GM18499 (cell line): ENCODE data around the gene UBAC2.
"Not testable (repeated sequence)": the region's sequence is repeated elsewhere in the genome, so short reads cannot be mapped to it uniquely, and the experiment has no call there.

ENCODE experiments used
- ATAC-seq: cut with Tn5 transposase; IDR thresholded peaks from one replicate; pipeline ENCODE4 v1.9.1; 2021; ENCODE audit warnings: moderate number of reproducible peaks; ENCODE audit not compliant: insufficient read depth, unreplicated experiment

UBAC2 gene

GRCh38 chr13:99230991-99231390 lies 30.3 kb downstream of the UBAC2 start:
- ATAC-seq = no peak

GRCh38 chr13:99231721-99232120 lies 31.1 kb downstream of the UBAC2 start:
- no peak for ATAC-seq

GRCh38 chr13:99237981-99238662 lies 37.5 kb downstream of the UBAC2 start:
- no peak for ATAC-seq

GRCh38 chr13:99246100-99246499 lies 45.4 kb downstream of the UBAC2 start:
- no peak for ATAC-seq

- ATAC-seq = not testable (repeated sequence)
Observed at GRCh38 chr13:99249178-99249577, 48.5 kb downstream of the UBAC2 start.

- not testable (repeated sequence) for ATAC-seq
Observed at GRCh38 chr13:99249606-99250005, 49.0 kb downstream of the UBAC2 start.

GRCh38 chr13:99250982-99251825 lies 50.5 kb downstream of the UBAC2 start:
- no peak for ATAC-seq

GRCh38 chr13:99251921-99252320 lies 51.3 kb downstream of the UBAC2 start:
- no peak for ATAC-seq

- no peak for ATAC-seq
Observed at GRCh38 chr13:99254830-99255229, 54.2 kb downstream of the UBAC2 start.

GRCh38 chr13:99255271-99255670 lies 54.6 kb downstream of the UBAC2 start:
- no peak for ATAC-seq

- no peak for ATAC-seq
Observed at GRCh38 chr13:99256283-99256682, 55.6 kb downstream of the UBAC2 start.

GRCh38 chr13:99256709-99257108 lies 56.1 kb downstream of the UBAC2 start:
- ATAC-seq = no peak

GRCh38 chr13:99257291-99257690 lies 56.6 kb downstream of the UBAC2 start:
- ATAC-seq = no peak

- ATAC-seq = peak; percentile 84
Observed at GRCh38 chr13:99258210-99258860, 57.7 kb downstream of the UBAC2 start, which contains the start of gene GPR18. Gene GPR18 (minus strand): TSS chr13:99258379. CDS start chr13:99255872, 2,507 bp downstream.

- ATAC-seq = peak; percentile 47
Observed at GRCh38 chr13:99258946-99259345, 58.3 kb downstream of the UBAC2 start.

GRCh38 chr13:99260216-99260615 lies 59.6 kb downstream of the UBAC2 start:
- no peak for ATAC-seq

- ATAC-seq = no peak
Observed at GRCh38 chr13:99261059-99261458, 60.4 kb downstream of the UBAC2 start.

- no peak for ATAC-seq
Observed at GRCh38 chr13:99263126-99263785, 62.6 kb downstream of the UBAC2 start.

GRCh38 chr13:99264051-99264450 lies 63.4 kb downstream of the UBAC2 start:
- no peak for ATAC-seq

- ATAC-seq = no peak
Observed at GRCh38 chr13:99265162-99265800, 64.6 kb downstream of the UBAC2 start.
